ENCODE data around the gene ZW10.
"Not testable (repeated sequence)": the region's sequence is repeated elsewhere in the genome, so short reads cannot be mapped to it uniquely, and the experiment has no call there.

ZW10 gene, protein sequence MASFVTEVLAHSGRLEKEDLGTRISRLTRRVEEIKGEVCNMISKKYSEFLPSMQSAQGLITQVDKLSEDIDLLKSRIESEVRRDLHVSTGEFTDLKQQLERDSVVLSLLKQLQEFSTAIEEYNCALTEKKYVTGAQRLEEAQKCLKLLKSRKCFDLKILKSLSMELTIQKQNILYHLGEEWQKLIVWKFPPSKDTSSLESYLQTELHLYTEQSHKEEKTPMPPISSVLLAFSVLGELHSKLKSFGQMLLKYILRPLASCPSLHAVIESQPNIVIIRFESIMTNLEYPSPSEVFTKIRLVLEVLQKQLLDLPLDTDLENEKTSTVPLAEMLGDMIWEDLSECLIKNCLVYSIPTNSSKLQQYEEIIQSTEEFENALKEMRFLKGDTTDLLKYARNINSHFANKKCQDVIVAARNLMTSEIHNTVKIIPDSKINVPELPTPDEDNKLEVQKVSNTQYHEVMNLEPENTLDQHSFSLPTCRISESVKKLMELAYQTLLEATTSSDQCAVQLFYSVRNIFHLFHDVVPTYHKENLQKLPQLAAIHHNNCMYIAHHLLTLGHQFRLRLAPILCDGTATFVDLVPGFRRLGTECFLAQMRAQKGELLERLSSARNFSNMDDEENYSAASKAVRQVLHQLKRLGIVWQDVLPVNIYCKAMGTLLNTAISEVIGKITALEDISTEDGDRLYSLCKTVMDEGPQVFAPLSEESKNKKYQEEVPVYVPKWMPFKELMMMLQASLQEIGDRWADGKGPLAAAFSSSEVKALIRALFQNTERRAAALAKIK

DNA sequence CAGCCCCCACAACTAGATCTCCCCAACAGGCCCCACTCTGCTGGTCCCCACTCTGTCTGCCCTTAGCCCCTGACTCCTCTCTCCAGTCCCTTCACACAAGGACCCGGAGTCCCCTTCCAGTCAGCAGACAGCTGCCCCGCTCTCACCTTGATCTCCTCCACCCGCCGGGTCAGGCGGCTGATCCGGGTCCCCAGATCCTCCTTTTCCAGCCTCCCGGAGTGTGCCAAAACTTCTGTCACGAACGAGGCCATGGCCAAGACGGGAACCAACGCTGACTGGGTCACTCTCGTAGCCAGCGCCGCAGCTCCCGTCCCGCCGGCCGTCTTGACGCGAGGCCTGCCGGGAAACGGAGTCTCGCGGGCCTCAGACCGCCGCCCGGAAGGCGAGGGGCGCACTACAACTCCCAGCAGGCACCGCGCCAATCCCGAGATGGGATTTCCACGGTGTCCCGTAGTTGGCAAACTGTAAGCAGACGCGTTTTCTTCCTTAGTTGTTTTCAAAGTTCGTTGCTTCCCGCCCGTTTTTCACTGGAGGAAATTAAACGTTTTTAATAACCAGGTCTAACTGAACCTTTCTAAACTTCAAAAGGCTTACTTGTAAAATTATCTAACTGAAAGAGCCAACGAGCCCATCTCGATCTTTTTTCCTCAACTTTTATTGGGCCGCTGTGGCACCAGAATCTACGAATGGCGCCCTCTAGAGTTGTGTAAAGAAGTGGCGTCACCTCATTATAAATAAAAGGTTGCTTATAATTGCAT lies at the start of gene ZW10:
TSS of gene ZW10 (minus strand) at position 277 of the 758 bp plus-strand sequence. CDS start at position 251, 26 bp downstream.
- peak; percentile 90 for DNase-seq (ENCODE audit: low read depth)

GRCh38 chr11:113818426-113818825 lies 44.9 kb upstream of the ZW10 start:
- DNase-seq (ENCODE audit: low read depth) = no peak

- DNase-seq (ENCODE audit: low read depth) = no peak
These were observed 44.1 kb upstream of the ZW10 start for GRCh38 chr11:113817626-113818025.

DNA sequence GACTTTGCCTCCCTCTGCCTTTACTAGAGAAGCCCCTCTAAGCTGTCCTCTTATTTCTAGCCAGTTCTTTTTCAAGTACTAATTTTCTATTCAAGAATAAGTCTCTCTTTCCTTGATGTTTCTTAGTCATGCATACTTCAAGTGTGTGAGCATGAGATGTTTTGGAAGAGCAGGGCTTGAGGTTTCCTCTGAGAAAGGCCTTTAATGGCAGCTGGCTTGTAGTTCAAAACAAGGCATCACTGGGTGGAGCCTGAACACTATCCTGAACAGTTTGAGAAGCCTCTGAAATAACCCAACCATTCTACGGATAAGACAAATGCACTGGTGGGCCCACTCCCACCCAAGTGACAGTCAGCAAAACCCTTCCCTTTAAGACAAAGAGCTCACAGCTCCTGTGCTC lies 43.7 kb upstream of the ZW10 start:
- no peak for DNase-seq (ENCODE audit: low read depth)

- DNase-seq (ENCODE audit: low read depth) = no peak
These were observed 40.7 kb upstream of the ZW10 start for GRCh38 chr11:113814181-113814580.

GRCh38 chr11:113808931-113809330 lies 35.4 kb upstream of the ZW10 start:
- DNase-seq (ENCODE audit: low read depth) = no peak

DNA sequence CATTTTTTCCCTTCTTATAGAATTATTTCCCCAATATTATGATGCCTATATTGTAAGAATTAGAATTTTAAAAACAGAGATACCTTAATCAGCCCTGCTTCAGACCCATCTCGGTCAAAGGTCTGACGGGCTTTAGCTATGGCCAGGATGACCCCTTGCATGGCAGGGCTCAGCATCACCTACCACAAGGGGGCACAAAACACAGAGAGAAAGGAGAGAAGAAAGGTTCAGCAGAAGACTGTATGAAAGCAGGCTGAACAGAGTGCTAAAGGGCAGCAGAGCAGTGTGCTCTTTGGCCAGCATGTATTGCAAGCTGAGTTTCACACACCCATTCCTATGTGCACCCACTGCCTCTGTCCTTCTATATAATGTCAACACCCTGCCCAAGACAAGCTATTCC lies 32.9 kb upstream of the ZW10 start:
- no peak for DNase-seq (ENCODE audit: low read depth)

DNA sequence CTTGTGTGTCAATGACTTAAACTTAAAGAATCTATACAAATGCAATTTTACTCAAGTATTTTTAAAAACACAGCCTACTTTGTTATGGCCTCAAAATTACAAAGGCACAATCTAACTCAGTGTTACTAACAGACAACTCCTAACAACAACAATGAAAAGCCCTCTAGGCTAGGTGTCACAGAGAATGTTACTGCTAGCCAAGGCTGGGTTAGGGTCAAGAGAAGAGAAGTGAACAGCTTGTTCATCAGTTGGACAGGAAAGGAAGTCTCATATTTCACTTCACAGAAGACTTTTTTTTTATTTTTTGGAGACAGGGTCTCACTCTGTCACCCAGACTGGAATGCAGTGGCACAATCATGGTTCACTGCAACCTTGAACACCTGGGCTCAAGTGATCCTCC lies 32.1 kb upstream of the ZW10 start:
- no peak for DNase-seq (ENCODE audit: low read depth)

GRCh38 chr11:113802621-113803020 lies 29.1 kb upstream of the ZW10 start:
- DNase-seq (ENCODE audit: low read depth) = no peak

GRCh38 chr11:113796663-113797259 lies 23.3 kb upstream of the ZW10 start:
- no peak for DNase-seq (ENCODE audit: low read depth)

DNA sequence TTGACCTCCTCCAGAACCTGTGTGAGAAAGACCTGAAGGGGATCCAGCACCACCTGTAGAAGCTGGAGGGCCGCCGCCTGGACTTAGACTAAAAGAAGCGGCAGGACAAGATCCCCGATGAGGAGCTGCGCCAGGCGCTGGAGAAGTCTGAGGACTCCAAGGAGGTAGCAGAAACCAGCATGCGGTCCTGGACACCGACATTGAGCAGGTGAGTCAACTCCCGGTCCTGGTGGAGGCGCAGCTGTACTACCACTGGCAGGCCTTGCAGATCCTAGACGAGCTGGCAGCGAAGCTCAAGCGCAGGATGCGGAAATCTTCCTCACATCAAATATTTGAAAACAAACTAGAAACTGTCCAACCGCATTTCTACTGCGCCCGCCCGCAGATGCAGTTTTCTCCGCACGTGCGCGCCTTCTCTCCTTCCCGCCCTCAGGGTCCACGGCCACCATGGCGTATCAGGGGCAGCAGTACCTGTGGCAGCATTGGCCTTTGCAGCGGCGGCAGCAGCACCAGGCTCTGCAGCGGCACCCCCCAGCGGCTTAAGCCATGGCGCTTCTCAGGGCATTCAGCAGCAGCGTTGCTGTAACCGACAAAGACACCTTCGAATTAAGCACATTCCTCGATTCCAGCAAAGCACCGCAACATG lies 16.3 kb upstream of the ZW10 start:
- no peak for DNase-seq (ENCODE audit: low read depth)

DNA sequence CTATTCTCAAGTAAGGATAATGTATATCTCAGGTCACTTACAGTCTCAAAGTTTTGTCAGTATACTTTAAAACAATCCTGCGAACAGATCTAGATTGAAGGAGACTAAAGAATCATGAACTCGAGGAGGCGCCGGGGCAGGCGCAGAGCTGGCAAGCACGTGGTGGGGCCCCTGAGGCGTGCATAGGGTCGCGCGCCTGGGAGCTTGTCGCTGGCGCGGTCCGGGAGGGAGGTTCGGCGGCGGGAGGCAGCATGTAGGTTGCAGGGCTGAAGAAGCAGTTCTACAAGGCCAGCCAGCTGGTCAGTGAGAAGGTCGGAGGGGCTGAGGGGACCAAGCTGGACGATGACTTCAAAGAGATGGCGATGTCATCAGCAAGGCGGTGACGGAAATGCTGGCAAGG lies 15.5 kb upstream of the ZW10 start:
- not testable (repeated sequence) for DNase-seq (ENCODE audit: low read depth)

GRCh38 chr11:113782134-113782533 lies 8.6 kb upstream of the ZW10 start:
- DNase-seq (ENCODE audit: low read depth) = no peak

DNA sequence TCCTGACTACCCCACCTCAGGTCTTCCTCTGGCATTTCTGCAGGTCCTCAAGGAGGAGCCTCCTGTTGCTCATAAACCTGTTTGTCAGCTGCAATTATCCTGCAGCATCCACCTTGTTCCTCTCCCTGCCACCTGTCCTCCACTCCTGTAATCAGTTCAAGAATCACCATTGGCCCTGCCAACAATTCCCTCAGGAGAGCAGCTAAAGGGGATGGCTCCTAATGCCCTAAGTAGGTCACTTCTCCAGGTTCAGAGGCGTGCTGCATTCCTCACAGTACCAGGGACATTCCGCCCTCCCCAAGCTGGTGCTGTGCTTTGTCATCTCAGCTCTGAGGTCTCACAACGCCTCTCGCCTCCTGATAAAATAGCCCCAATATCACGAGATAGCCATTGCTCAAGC lies 8.2 kb upstream of the ZW10 start:
- DNase-seq (ENCODE audit: low read depth) = no peak

- DNase-seq (ENCODE audit: low read depth) = no peak
These were observed 6.0 kb upstream of the ZW10 start, which contains the start of gene CLDN25 for GRCh38 chr11:113779496-113779895. TSS of gene CLDN25 (plus strand) at chr11:113779796. CDS start at chr11:113779796, 0 bp downstream.

- DNase-seq (ENCODE audit: low read depth) = no peak
These were observed 4.8 kb upstream of the ZW10 start for GRCh38 chr11:113778111-113778910.

DNA sequence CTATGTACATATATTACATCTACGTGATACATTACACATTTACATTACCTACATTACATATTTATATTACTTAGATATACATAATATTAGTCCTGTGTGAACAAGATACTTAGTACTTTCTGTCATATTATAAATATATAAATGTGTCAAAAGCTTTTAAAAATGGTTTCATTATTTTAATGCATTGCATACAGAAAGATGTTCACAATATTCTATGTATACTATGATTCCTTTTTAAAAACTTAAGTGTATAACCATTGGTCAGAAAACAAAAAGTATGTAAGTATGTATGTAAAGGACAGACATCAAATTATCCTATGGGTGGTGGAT lies 647 bp upstream of the ZW10 start:
- no peak for DNase-seq (ENCODE audit: low read depth)

- no peak for DNase-seq (ENCODE audit: low read depth)
These were observed 438 bp downstream of the ZW10 start for GRCh38 chr11:113773092-113773415.

DNA sequence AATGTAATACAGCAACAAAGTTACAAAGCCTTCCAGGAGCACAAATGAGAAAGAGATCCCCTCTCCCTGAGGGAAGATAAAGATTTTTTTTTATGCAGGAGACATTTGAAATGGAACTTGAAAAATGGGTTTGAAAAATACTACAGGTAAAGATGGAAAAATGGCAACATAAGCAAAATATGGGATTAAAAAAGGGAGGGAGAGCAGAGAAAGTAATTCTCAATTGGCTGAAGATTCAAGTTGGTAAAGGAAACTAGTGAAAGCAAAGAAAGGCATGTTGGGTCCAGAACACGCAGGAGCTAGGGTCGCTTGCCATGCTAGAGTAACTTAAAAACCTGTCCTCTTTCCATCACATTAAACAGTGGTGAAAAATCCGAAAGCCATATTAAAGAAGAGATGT lies 1.5 kb downstream of the ZW10 start:
- no peak for DNase-seq (ENCODE audit: low read depth)

- DNase-seq (ENCODE audit: low read depth) = no peak
These were observed 8.8 kb downstream of the ZW10 start for GRCh38 chr11:113764527-113765219.
